GM18517 (cell line): ENCODE results near the gene CRTAP.
"Not testable (repeated sequence)": the region's sequence is repeated elsewhere in the genome, so short reads cannot be mapped to it uniquely, and the experiment has no call there.

Experiments
- ATAC-seq: cut with Tn5 transposase; IDR thresholded peaks from one replicate; pipeline ENCODE4 v1.9.1; 2021; ENCODE audit warnings: mild to moderate bottlenecking, moderate library complexity; ENCODE audit not compliant: unreplicated experiment

Gene CRTAP

DNA sequence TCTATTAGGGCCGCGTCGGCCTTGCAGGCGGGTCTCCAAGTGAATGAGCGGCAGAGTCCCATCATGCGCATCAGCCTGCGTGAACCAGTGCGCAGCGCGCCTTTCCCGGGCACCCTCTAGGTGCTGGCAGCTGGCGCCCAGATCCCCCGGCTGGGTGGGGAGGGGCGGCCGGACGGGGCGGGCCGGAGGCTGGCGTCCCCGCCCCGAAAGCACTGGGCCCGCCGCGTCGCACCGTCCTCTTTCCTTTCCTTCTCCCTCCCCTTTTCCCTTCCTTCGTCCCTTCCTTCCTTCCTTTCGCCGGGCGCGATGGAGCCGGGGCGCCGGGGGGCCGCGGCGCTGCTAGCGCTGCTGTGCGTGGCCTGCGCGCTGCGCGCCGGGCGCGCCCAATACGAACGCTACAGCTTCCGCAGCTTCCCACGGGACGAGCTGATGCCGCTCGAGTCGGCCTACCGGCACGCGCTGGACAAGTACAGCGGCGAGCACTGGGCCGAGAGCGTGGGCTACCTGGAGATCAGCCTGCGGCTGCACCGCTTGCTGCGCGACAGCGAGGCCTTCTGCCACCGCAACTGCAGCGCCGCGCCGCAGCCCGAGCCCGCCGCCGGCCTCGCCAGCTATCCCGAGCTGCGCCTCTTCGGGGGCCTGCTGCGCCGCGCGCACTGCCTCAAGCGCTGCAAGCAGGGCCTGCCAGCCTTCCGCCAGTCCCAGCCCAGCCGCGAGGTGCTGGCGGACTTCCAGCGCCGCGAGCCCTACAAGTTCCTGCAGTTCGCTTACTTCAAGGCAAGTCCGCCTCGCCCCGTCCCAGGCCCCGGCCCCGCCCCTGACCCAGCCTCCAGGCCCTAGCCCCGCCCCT is at the start of gene CRTAP:
Gene CRTAP, plus strand, starts transcription at position 243 of the 850 bp plus-strand sequence. Its CDS starts 64 bp downstream, at position 307.
- ATAC-seq: peak; percentile 68

- no peak for ATAC-seq
Observed at GRCh38 chr3:33064929-33065328, 48.9 kb upstream of the CRTAP start.

DNA sequence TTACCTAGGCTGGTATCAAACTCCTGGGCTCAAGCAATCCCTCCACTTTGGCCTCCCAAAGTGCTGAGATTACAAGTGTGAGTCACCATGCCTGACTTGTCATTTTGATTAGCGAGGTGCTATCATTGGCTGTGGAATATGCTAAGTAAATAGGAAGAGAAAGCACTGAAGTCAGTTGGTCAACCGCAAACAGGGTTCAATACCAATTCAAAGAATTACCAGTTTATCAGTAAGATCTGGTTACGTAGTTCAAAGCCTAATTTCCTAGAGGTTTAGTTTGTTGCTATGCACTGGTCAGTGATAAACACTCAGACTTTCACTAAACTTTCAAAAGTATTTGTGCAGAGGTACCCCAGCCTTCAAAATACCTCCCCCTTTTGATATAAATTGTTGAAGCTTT is 46.3 kb upstream of the CRTAP start:
- ATAC-seq: no peak

DNA sequence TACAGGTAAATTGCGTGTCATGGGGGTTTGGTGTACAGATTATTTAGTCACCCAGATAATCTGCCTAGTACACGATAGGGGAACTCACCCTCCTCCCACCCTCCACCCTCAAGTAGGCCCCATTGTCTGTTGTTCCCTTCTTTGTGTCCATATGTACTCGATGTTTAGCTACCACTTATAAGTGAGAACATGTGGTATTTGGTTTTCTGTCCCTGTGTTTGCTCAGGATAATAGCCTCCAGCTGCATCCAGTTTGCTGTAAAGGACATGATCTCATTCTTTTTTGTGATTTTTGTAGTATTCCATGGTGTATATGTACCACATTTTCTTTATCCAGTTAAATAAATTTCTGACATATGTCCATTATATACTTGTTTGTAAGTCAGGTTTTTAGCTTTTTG is 44.0 kb upstream of the CRTAP start:
- not testable (repeated sequence) for ATAC-seq

DNA sequence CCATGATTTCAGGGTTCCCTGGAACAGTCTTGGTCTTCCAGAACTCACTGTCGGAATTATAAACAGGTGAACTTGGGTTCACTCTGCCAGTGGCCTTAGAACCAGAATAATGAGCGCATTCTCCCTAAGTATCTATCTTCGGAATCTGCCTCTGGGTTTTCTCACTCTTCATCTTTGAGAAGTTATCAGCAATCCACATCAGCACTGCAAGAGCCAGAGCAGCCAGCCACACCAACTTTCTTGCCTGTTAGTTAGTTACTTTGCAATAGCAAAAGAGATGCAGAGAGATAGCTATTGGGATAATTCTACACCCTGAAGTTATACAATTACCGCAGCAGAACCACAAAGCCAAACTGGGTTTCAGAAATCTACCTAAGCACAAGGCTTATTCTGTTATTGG is 42.6 kb upstream of the CRTAP start:
- no peak for ATAC-seq

DNA sequence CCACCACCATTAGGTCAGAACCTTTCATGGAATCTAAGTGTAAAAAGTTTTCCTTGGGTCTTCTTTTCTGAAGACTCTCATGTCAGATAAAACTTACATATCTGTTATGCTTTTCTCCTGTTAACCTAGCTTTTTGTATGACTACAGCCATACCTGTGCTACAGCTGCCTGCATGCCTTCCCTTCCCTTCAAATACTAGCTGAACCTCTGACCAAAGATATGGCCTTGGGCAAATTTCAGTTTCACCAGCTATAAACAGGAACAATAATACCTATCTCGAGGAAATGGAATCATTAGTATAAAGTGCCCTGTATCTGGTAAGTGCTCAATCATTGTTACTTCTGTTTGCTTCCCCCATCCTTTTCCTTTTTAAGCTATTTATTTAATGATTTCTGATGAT is 41.9 kb upstream of the CRTAP start:
- ATAC-seq: no peak

DNA sequence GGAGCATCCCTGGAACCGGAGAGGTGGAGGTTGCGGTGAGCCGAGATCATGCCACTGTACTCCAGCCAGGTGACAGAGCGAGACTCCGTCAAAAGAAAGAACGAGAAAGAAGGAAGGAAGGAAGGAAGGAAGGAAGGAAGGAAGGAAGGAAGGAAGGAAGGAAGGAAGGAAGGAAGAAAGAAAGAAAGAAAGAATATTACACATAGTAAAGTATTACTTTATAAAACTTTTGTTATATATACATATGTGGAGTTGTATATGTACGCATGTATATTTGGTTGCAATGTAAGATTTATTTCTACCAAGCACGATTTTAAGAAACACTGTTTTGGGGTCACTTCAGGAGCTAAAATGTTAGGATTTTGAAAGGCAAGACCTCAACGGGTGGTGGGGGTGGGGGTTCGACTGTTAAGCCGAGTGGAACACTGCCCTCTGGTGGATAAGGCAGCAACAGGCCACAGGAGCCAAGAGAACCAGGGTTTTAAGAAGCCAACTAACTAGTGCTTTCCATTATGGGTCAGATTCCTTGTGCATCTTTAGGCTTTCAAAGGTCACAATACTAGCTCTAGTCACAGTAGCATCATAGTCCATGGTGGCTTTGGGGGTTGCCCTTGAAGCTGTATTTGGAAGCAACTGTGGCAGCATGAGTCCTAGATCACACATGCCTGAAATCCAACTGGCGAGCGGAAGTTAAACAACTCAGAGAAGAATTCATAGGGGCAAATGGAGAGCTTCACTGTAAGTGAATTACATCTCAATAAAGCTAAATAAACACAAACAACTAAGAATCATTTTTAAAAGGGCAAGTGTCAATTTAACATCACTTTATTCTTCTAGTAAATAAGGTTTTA is 39.4 kb upstream of the CRTAP start:
- ATAC-seq: no peak

GRCh38 chr3:33075995-33076394 is 37.8 kb upstream of the CRTAP start:
- ATAC-seq: no peak

DNA sequence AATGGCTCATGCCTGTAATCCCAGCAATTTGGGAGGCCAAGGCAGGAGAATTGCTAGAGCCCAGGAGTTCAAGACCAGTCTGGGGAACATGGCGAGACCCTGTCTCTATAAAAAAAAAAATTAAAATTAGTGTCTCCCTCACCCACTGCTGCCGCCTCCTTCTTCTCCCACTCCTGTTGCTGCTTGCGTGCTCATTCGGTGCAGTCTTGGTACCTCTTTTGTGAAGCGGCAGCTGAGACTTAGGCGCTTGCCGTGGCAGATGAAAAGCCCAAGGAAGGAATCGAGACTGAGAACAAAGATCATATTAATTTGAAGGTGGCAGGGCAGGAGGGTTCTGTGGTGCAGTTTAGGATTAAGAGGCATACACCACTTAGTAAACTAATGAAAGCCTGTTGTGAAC is 36.9 kb upstream of the CRTAP start:
- no peak for ATAC-seq

DNA sequence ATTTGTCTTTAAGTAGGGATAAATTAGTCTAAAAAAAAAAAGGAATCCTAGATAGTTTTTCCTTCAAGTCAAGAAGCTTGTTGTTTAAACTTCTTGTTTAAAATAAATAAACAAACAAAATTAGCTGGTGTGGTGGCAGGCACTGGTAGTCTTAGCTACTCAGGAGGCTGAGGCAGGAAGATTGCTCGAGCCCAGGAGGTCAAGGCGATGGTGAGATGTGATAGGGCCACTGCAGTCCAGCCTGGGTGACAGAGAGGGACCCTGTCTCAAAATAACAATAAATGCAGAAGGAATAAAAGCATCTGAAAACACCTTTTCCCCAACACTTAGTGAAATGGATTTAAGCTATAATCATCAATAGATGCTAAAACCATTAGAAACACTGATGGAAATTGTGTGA is 35.8 kb upstream of the CRTAP start:
- ATAC-seq: no peak

- ATAC-seq: not testable (repeated sequence)
Observed at GRCh38 chr3:33079813-33080212, 34.0 kb upstream of the CRTAP start.

DNA sequence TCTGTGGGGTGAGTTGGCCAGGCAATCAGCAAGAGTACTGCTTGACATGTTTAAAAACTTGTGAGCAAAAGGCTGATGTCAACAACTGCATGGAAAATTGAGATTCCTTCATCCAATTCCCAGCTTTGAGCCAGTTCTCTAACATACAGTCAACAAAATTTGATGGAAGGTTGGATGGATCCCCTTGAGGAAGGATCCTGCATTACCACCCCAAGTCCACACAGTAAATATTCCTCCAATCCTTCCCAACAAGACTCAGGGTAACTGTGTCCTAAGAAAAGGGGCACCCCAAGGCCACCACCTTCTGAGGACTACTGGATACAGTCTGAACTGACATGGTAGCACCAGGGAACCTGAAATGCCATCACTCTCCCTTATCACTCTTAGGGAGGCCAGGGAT is 32.0 kb upstream of the CRTAP start:
- ATAC-seq: no peak

DNA sequence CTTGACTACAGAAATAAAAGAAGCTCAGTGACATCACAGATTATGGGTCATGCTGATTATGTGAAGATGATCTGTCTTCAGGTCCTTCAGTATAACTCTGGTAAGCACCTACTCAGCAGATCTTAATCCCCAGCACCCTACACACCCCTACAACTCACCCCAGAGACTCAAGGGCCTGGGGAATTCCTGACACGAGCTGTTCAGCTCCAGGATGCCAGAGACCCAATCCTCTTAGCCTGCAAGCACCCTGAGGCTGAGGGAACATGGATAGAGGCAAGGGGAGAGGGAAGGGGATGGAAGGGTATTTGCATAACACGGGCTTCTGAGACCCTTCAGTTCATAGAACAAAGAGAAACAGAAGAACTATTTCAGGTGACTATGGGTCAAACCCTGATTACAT is 29.9 kb upstream of the CRTAP start:
- ATAC-seq: no peak

DNA sequence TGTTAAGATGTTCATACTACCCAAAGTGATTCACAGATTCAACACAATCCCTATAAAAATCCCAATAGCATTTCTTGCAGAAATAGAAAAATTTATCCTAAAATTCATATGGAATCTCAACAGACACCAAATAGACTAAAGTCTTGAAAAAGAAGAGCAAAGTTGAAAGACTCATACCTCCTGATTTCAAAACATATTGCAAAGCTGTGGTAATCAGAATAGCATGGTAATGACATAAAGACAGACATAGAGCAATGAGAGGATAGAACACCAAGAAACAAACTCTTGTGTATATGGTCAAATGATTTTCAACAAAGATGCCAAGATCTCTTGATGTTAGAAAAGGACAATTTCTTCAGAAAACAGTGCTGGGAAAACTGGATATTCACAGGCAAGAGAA is 25.1 kb upstream of the CRTAP start:
- no peak for ATAC-seq

DNA sequence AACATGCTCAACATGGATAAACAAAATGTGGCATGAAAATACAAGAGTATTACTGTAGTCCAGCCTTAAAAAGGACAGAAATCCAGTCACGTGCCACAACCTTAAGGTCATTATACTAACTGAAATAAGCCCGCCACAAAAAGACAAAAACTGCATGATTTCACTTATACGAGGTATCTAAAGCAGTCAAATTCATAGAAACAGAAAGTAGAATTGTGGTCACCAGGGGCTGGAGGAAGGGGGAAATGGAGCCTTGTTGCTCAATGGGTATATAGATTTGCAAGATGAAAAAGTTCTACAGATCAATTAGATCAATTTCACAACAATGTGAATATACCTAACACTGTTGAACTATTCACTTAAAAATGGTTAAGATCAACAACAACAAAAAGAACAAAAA is 24.3 kb upstream of the CRTAP start:
- ATAC-seq: peak; percentile 95

- no peak for ATAC-seq
Observed at GRCh38 chr3:33091746-33092145, 22.1 kb upstream of the CRTAP start.

DNA sequence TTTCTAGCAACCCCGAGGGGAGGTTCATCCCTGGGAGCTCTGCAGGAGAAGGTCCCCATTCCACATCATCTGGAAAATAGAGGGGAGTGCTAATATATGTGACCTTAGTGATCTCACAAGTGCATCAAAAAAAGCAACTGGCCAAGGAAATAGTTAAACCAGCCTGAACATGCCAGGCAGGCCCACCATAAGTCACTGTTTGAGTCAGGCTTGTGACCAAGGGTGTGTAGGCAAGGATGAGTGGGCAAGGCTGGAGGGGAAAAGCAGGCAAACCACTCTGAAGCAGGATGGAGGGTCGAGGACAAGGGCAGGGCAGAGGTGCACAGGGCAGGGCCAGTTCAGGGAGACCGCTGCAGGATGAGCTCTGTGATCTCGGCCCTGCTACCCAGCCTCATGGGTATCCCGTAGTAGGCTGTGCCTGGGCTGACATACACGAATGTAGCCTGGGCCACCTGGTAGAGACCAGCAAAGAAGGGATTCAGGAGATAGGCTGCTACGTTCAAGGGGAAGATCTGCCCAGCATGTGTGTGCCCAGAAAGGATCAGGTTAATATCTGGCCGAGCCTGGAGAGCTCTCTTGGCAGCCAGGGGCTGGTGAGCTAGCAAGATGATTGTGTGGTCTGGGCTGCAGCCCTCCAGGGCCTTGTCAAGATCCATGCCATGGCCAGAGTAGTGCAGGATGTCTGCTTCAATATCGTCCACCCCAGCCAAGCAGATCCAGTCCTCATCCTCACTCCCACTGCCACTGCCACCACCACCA is 21.1 kb upstream of the CRTAP start:
- no peak for ATAC-seq

DNA sequence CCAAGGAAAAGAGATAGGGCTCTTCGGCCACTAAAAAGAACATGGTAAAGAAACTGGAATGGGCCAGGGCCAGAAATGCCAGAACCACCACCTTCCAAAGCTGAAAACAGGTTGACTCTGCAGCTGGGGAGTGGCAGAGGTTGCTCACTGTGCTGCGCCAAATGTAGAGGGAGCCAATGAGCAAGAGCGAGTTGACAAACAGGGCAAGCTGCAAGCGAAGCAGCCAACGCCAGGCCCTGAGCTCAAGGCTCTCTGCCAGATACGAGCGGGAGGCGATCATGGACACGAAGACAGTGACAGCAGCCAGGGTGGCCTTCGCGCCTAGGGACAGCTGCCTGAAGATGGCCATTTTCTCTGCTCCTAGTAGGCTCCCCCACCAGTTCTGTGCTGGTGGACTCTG is 20.0 kb upstream of the CRTAP start:
- no peak for ATAC-seq

DNA sequence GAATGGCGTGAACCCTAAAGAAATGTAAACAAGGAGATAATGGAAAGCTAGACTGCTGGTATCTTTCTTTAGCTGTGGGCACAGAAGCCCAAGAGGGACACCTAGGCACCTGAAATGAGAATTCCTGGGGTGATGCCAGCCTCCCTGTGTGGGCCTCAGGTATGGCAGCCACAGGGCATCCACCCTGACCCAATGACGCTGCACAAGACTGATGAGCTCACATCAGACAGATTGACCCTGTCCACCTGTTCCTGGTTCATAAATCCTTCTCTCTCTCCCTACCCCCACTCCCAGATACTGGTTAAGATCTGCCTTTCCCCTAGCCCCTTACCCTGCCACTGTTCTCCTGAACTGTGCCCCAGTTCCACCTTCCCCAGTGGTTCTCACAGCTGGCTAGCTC is 18.4 kb upstream of the CRTAP start:
- ATAC-seq: no peak

DNA sequence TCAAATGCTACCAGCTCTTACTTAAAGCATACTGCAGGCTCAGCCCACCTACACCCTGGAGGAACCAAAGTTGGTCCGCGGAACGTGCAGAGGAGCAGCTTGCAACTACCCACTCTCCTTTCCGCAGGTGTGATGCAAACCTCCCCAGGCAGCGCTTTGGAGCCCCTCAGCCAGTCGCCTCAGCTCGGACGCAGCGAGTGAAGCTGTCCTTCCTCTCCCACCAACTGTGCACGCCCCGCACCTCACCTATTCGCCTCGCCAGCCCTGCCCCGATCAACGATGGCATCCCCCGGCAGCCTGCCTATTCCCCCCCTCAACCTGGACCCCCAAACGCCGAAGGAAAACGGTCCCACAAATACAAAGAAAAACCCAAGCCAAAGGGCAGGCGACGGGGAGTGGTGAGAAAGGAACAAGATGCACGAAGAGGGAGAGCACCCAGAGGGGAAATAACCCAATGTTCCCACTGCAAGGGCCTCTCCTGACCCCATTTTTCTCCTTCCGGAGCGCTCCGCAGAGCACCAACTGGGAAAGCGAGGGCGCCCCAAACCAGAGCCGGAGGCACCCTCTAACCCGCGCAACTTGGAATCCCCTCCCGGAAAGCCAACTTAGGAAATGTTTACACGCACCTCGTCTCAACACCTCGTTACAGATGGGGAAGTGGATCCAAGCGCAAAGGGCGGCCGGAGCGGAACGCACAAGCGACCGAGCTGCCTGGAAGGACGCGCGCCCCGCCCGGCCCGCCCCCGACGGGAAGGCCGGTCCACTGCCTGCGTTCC is 17.5 kb upstream of the CRTAP start:
- ATAC-seq: peak; percentile 53
